Nephron (organoid): Measurements from ENCODE around the gene ABLIM2.

ENCODE experiments used
- H3K27ac Mint-ChIP-seq, 3 experiments: 2 replicates each; pipeline ENCODE4 v1.8.0; 2020; ENCODE audit warnings: mixed read lengths in 3 of 3, mild to moderate bottlenecking in 2 of 3, moderate library complexity in 1 of 3
- H3K27me3 Mint-ChIP-seq: 2 replicates; pipeline ENCODE4 v1.8.0; 2021; ENCODE audit warnings: low read depth, mild to moderate bottlenecking, moderate library complexity, mixed read lengths
- H3K36me3 Mint-ChIP-seq: 2 replicates; pipeline ENCODE4 v1.8.0; 2020; ENCODE audit warnings: low read depth, mixed read lengths
- H3K4me1 Mint-ChIP-seq: 2 replicates; pipeline ENCODE4 v1.8.0; 2020; ENCODE audit warnings: mixed read lengths
- H3K4me3 Mint-ChIP-seq, 3 experiments: 2 replicates each; pipeline ENCODE4 v1.8.0; 2020; ENCODE audit warnings: mild to moderate bottlenecking in 3 of 3, mixed read lengths in 3 of 3, moderate library complexity in 2 of 3
- H3K9me3 Mint-ChIP-seq: 2 replicates; pipeline ENCODE4 v1.8.0; 2020; ENCODE audit warnings: mixed read lengths
- CTCF ChIP-seq, 3 experiments: fragments of 200-600 bp; sonication (generic); IDR thresholded peaks; one replicate each; pipeline ENCODE4 v1.5.0; 2021; ENCODE audit warnings: antibody characterized with exemption in 3 of 3; ENCODE audit not compliant: unreplicated experiment in 3 of 3

ABLIM2 gene

GRCh38 chr4:8030121-8030781 lies 128.4 kb downstream of the ABLIM2 start:
- H3K27me3 Mint-ChIP-seq, result peaks cover 19% of the 10 kb centered on the region
- H3K36me3 Mint-ChIP-seq, result no peaks in the 10 kb centered on the region
- H3K27ac Mint-ChIP-seq, result no peak overlapping the region
- no peaks in the 10 kb centered on the region for H3K9me3 Mint-ChIP-seq
- TF ChIP-seq CTCF (IDR thresholded peaks at IDR 0.05; ENCODE audit: unreplicated experiment in 3 of 3), result no peak
- H3K4me1 Mint-ChIP-seq, result peaks cover 1% of the 10 kb centered on the region
- H3K4me3 Mint-ChIP-seq, result no peak overlapping the region

DNA sequence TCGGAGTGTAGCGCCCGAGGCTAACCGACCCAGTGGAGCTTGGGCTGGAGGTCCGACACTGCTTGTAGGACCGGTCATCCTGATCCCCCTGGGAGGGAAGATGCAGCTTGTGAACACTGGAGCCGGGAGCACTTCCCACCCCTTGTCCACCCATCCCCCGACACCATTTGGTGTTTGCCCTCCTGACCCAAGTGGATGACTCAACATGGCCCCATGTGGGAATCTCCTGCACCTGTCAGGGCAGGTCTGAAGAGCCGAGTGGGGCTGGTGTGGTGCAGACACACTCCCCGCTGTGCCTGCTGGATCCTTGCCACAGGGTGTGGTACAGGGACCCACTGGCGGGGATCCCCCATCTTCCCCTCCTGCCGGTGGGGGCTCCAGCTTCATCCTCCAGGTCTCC lies 128.9 kb downstream of the ABLIM2 start:
- no peak overlapping the region for H3K4me3 Mint-ChIP-seq
- no peaks in the 10 kb centered on the region for H3K4me1 Mint-ChIP-seq
- no peak for TF ChIP-seq CTCF (IDR thresholded peaks at IDR 0.05; ENCODE audit: unreplicated experiment in 3 of 3)
- H3K27ac Mint-ChIP-seq, result no peak overlapping the region
- H3K9me3 Mint-ChIP-seq, result no peaks in the 10 kb centered on the region
- peaks cover 20% of the 10 kb centered on the region for H3K27me3 Mint-ChIP-seq
- no peaks in the 10 kb centered on the region for H3K36me3 Mint-ChIP-seq

DNA sequence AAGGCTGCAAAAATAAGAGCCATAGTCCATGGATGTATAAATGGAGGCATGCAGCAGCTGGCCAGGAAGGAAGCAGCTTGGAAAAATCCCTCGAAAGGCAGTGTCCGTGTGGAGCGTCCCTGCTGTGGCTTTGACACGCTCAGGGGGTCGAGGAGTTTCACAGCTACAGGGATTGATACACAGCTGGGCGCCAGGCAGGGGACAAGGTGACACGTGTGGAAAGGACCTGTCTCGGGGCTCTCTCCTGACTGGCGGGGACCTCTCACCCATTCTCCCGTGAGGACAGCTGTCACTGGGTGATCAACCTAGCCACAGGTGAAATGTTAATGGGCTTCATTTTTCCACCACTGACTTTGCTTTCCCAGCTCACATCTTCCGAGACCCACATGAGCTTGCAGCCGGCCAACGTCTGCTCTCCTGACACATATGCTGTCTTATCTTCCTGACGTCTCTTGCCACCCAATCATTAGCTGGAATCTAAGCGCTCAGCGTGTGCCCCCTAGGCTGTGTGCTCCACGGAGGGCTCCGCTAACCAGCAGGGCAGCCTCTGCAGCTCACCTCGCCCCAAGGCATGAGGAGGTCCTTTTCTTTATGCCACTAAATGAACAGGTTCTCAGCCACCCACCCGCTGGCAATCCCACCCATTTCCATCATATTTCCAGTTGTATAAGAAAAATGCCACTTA lies 129.6 kb downstream of the ABLIM2 start:
- no peak overlapping the region for H3K27ac Mint-ChIP-seq
- no peaks in the 10 kb centered on the region for H3K36me3 Mint-ChIP-seq
- H3K4me1 Mint-ChIP-seq, result no peaks in the 10 kb centered on the region
- no peak overlapping the region for H3K4me3 Mint-ChIP-seq
- TF ChIP-seq CTCF (IDR thresholded peaks at IDR 0.05; ENCODE audit: unreplicated experiment in 3 of 3), result no peak
- H3K27me3 Mint-ChIP-seq, result peaks cover 18% of the 10 kb centered on the region
- no peaks in the 10 kb centered on the region for H3K9me3 Mint-ChIP-seq

- Mint-ChIP-seq H3K4me3 (no peak overlapping the region), H3K36me3 (no peaks in the 10 kb centered on the region), H3K9me3 (no peaks in the 10 kb centered on the region), H3K4me1 (no peaks in the 10 kb centered on the region), H3K27ac (no peak overlapping the region), H3K27me3 (peaks cover 18% of the 10 kb centered on the region)
- TF ChIP-seq CTCF (IDR thresholded peaks at IDR 0.05; ENCODE audit: unreplicated experiment in 3 of 3), result no peak
Observed at GRCh38 chr4:8028368-8028767, 130.2 kb downstream of the ABLIM2 start.

GRCh38 chr4:8026453-8026852 lies 132.2 kb downstream of the ABLIM2 start:
- H3K27ac Mint-ChIP-seq, result no peak overlapping the region
- TF ChIP-seq CTCF (IDR thresholded peaks at IDR 0.05; ENCODE audit: unreplicated experiment in 3 of 3), result no peak
- H3K4me1 Mint-ChIP-seq, result no peaks in the 10 kb centered on the region
- peaks cover 20% of the 10 kb centered on the region for H3K27me3 Mint-ChIP-seq
- no peaks in the 10 kb centered on the region for H3K9me3 Mint-ChIP-seq
- no peak overlapping the region for H3K4me3 Mint-ChIP-seq
- H3K36me3 Mint-ChIP-seq, result no peaks in the 10 kb centered on the region

- Mint-ChIP-seq H3K4me1 (no peaks in the 10 kb centered on the region), H3K4me3 (no peak overlapping the region), H3K27ac (no peak overlapping the region), H3K9me3 (no peaks in the 10 kb centered on the region), H3K27me3 (peaks cover 20% of the 10 kb centered on the region), H3K36me3 (no peaks in the 10 kb centered on the region)
- TF ChIP-seq CTCF (IDR thresholded peaks at IDR 0.05; ENCODE audit: unreplicated experiment in 3 of 3), result no peak
Observed at GRCh38 chr4:8025668-8026067, 132.9 kb downstream of the ABLIM2 start.
